Stimulated activated naive B cell treated with anti-CD40 and anti-IgM and Interleukin-4, amounts not matched to agents 10 μg/mL and 1 μg/mL and 100 μg/mL, for 72 hours (primary cell): Measurements from ENCODE around the gene ZPR1.
A peak's percentile ranks its signal among the peaks of the same experiment; 100 is the strongest.

ENCODE experiments used
- ATAC-seq, 2 donors: fragments of 150-1000 bp; cut with Tn5 transposase; replicated peaks; 2 replicates each; pipeline ENCODE4 v1.10.0; 2021; ENCODE audit warnings: moderate library complexity in 1 of 2
- DNase-seq: peaks from one replicate; pipeline ENCODE4 v3.0.0; 2021
- H3K27ac Mint-ChIP-seq: one replicate; pipeline ENCODE4 v1.8.0; 2022; ENCODE audit warnings: mild to moderate bottlenecking, mixed read lengths
- H3K27me3 Mint-ChIP-seq, 2 donors: one replicate each; pipeline ENCODE4 v1.8.0; 2022; ENCODE audit warnings: mixed read lengths in 2 of 2
- H3K36me3 Mint-ChIP-seq, 2 donors: one replicate each; pipeline ENCODE4 v1.8.0; 2022; ENCODE audit warnings: mixed read lengths in 2 of 2, mild to moderate bottlenecking in 1 of 2
- H3K4me1 Mint-ChIP-seq, 2 donors: one replicate each; pipeline ENCODE4 v1.8.0; 2022; ENCODE audit warnings: mixed read lengths in 2 of 2, mild to moderate bottlenecking in 1 of 2
- H3K4me3 Mint-ChIP-seq, 2 donors: one replicate each; pipeline ENCODE4 v1.8.0; 2022; ENCODE audit warnings: mild to moderate bottlenecking in 2 of 2, mixed read lengths in 2 of 2, moderate library complexity in 1 of 2
- H3K9me3 Mint-ChIP-seq, 2 donors: one replicate each; pipeline ENCODE4 v1.8.0; 2022; ENCODE audit warnings: mixed read lengths in 2 of 2, mild to moderate bottlenecking in 1 of 2

Gene ZPR1

GRCh38 chr11:116732271-116733042, 55.4 kb downstream of the ZPR1 start:
- Mint-ChIP-seq H3K9me3 (no peaks in the 10 kb centered on the region), H3K4me3 (peak overlapping the region in 1 of 2 donors; percentile 62), H3K27ac (peak overlapping the region; percentile 84), H3K4me1 (peaks cover 19 to 25% of the 10 kb centered on the region in 2 donors), H3K36me3 (peaks cover 2 to 14% of the 10 kb centered on the region in 2 donors), H3K27me3 (peaks cover 5 to 10% of the 10 kb centered on the region in 2 donors)
- ATAC-seq (peak; percentile 78 to 82), DNase-seq (peak; percentile 41)

- peaks cover 5 to 11% of the 10 kb centered on the region in 2 donors for H3K27me3 Mint-ChIP-seq
- H3K27ac Mint-ChIP-seq: no peak overlapping the region
- no peaks in the 10 kb centered on the region for H3K9me3 Mint-ChIP-seq
- DNase-seq (no peak), ATAC-seq (no peak)
- no peak overlapping the region for H3K4me3 Mint-ChIP-seq
- H3K4me1 Mint-ChIP-seq: peaks cover 19 to 25% of the 10 kb centered on the region in 2 donors
- H3K36me3 Mint-ChIP-seq: peaks cover 2 to 13% of the 10 kb centered on the region in 2 donors
Observed at GRCh38 chr11:116731821-116732220, 56.0 kb downstream of the ZPR1 start.

GRCh38 chr11:116731097-116731761, 56.6 kb downstream of the ZPR1 start:
- no peak for ATAC-seq
- Mint-ChIP-seq H3K4me1 (peaks cover 19 to 25% of the 10 kb centered on the region in 2 donors), H3K36me3 (peaks cover 2 to 9% of the 10 kb centered on the region in 2 donors), H3K27me3 (peaks cover 5 to 16% of the 10 kb centered on the region in 2 donors), H3K4me3 (no peak overlapping the region), H3K9me3 (no peaks in the 10 kb centered on the region), H3K27ac (no peak overlapping the region)
- DNase-seq: no peak

- Mint-ChIP-seq H3K9me3 (no peaks in the 10 kb centered on the region), H3K27ac (no peak overlapping the region), H3K4me1 (peaks cover 19 to 25% of the 10 kb centered on the region in 2 donors), H3K36me3 (peaks cover 2 to 9% of the 10 kb centered on the region in 2 donors), H3K27me3 (peaks cover 5 to 17% of the 10 kb centered on the region in 2 donors), H3K4me3 (no peak overlapping the region)
- DNase-seq (no peak), ATAC-seq (no peak)
Observed at GRCh38 chr11:116730601-116731000, 57.2 kb downstream of the ZPR1 start.

- H3K4me3 Mint-ChIP-seq: no peak overlapping the region
- peaks cover 19 to 25% of the 10 kb centered on the region in 2 donors for H3K4me1 Mint-ChIP-seq
- H3K27me3 Mint-ChIP-seq: peaks cover 5 to 17% of the 10 kb centered on the region in 2 donors
- H3K36me3 Mint-ChIP-seq: peaks cover 2 to 9% of the 10 kb centered on the region in 2 donors
- H3K9me3 Mint-ChIP-seq: no peaks in the 10 kb centered on the region
- ATAC-seq: no peak
- no peak for DNase-seq
- H3K27ac Mint-ChIP-seq: no peak overlapping the region
Observed at GRCh38 chr11:116730241-116730561, 57.6 kb downstream of the ZPR1 start.

- no peak for DNase-seq
- Mint-ChIP-seq H3K9me3 (no peaks in the 10 kb centered on the region), H3K36me3 (peaks cover 2 to 9% of the 10 kb centered on the region in 2 donors), H3K4me3 (no peak overlapping the region), H3K4me1 (peaks cover 19 to 25% of the 10 kb centered on the region in 2 donors), H3K27ac (no peak overlapping the region), H3K27me3 (peaks cover 9 to 21% of the 10 kb centered on the region in 2 donors)
- ATAC-seq: no peak
Observed at GRCh38 chr11:116729501-116730240, 58.2 kb downstream of the ZPR1 start.

GRCh38 chr11:116727990-116728389, 59.8 kb downstream of the ZPR1 start:
- DNase-seq (no peak), ATAC-seq (no peak)
- Mint-ChIP-seq H3K27ac (no peak overlapping the region), H3K27me3 (peaks cover 12 to 35% of the 10 kb centered on the region in 2 donors), H3K4me1 (peaks cover 7 to 9% of the 10 kb centered on the region in 2 donors), H3K36me3 (no peaks in the 10 kb centered on the region), H3K4me3 (no peak overlapping the region), H3K9me3 (no peaks in the 10 kb centered on the region)

- Mint-ChIP-seq H3K27ac (no peak overlapping the region), H3K36me3 (no peaks in the 10 kb centered on the region), H3K4me1 (no peaks in the 10 kb centered on the region), H3K4me3 (no peak overlapping the region), H3K27me3 (peaks cover 12 to 36% of the 10 kb centered on the region in 2 donors), H3K9me3 (no peaks in the 10 kb centered on the region)
- ATAC-seq (no peak), DNase-seq (no peak)
Observed at GRCh38 chr11:116725434-116726221, 62.2 kb downstream of the ZPR1 start.

GRCh38 chr11:116724813-116725212, 63.0 kb downstream of the ZPR1 start:
- Mint-ChIP-seq H3K4me1 (no peaks in the 10 kb centered on the region), H3K9me3 (no peaks in the 10 kb centered on the region), H3K27ac (no peak overlapping the region), H3K36me3 (no peaks in the 10 kb centered on the region), H3K4me3 (no peak overlapping the region), H3K27me3 (peaks cover 14 to 44% of the 10 kb centered on the region in 2 donors)
- DNase-seq (no peak), ATAC-seq (no peak)
